GM12878 (cell line): ENCODE results near the gene MYCBPAP. TPM values are rescaled to one million over a fixed set of nuclear protein-coding genes. Genes with fewer than 3 reads are reported as not detected.

Source experiments
- ATAC-seq: fragments of 200-7000 bp; cut with Tn5 transposase; 3 replicates; pipeline ENCODE4 v1.9.1; 2020; ENCODE audit warnings: mild to moderate bottlenecking, moderate library complexity
- BruUV-seq: library from RNA; stranded (reverse); fragments of 400-500 nt; replicated peaks from 2 replicates; lab custom pipeline; 2021; lab: Mats Ljungman, UMichigan
- CTCF ChIA-PET: fragments of 300-600 bp; sonication (Branson Sonifier 250); formaldehyde crosslinking; extraction: SDS; loops from one replicate; lab custom pipeline; 2021; ENCODE audit warnings: inconsistent platforms; lab: Yijun Ruan, JAX
- POLR2A ChIA-PET: fragments of 350-600 bp; formaldehyde crosslinking; extraction: SDS; loops from one replicate; lab custom pipeline; 2021; ENCODE audit warnings: inconsistent platforms; lab: Charles Lee
- RAD21 ChIA-PET: fragments of 300-600 bp; sonication (Branson Sonifier 250); formaldehyde crosslinking; loops from one replicate; lab custom pipeline; 2023; ENCODE audit warnings: antibody characterized with exemption; ENCODE audit not compliant: unreplicated experiment; lab: Charles Lee
- SMC1A ChIA-PET: fragments of 300-600 bp; sonication (Branson Sonifier 250); formaldehyde crosslinking; loops from one replicate; lab custom pipeline; 2023; ENCODE audit not compliant: unreplicated experiment, uncharacterized antibody; lab: Charles Lee
- DNase-seq: peaks from one replicate; pipeline ENCODE4 v3.0.0-alpha.2; 2011; ENCODE audit warnings: low read depth, low spot score
- FAIRE-seq: peaks from 3 replicates; lab custom pipeline; 2011; peaks lifted over from hg19 to GRCh38; lab: Jason Lieb, UNC
- H2AFZ ChIP-seq: 2 replicates; pipeline ENCODE4 v1.6.0; 2011; ENCODE audit warnings: low read depth, low read length, control low read depth; ENCODE audit not compliant: control insufficient read depth
- H3K27ac ChIP-seq: 2 replicates; pipeline ENCODE4 v1.5.1; 2011; ENCODE audit warnings: control low read depth; ENCODE audit not compliant: control insufficient read depth, insufficient read depth
- H3K27me3 ChIP-seq, 2 experiments: replicated peaks in 1 of 2; 2 replicates each; pipeline versions ENCODE4 v1.6.0 to v1.6.1; 2011; ENCODE audit warnings: low read length in 1 of 2; ENCODE audit not compliant: control insufficient read depth in 2 of 2, insufficient read depth in 2 of 2
- H3K36me3 ChIP-seq, 2 experiments: 2 replicates each; pipeline ENCODE4 v1.5.1; 2011; ENCODE audit warnings: low read length in 1 of 2; ENCODE audit not compliant: control insufficient read depth in 2 of 2, insufficient read depth in 2 of 2
- H3K4me1 ChIP-seq: 2 replicates; pipeline ENCODE4 v1.6.1; 2011; ENCODE audit warnings: mild to moderate bottlenecking, low read length, moderate library complexity, mixed read lengths; ENCODE audit not compliant: control insufficient read depth, insufficient read depth
- H3K4me2 ChIP-seq: 2 replicates; pipeline ENCODE4 v1.6.0; 2011; ENCODE audit warnings: control low read depth; ENCODE audit not compliant: control insufficient read depth, insufficient read depth
- H3K4me3 ChIP-seq: fragments of 200-600 bp; sonication (generic); 2 replicates; pipeline ENCODE4 v1.5.1; 2016
- H3K79me2 ChIP-seq: 2 replicates; pipeline ENCODE4 v1.6.0; 2011; ENCODE audit warnings: low read length; ENCODE audit not compliant: control insufficient read depth, insufficient read depth
- H3K9ac ChIP-seq: 2 replicates; pipeline ENCODE4 v1.8.0; 2011; ENCODE audit warnings: low read length, control low read depth, mixed read lengths; ENCODE audit not compliant: control insufficient read depth, insufficient read depth
- H3K9me3 ChIP-seq: replicated peaks from 3 replicates; pipeline ENCODE4 v1.5.1; 2011; ENCODE audit warnings: mild to moderate bottlenecking, low read length; ENCODE audit not compliant: control insufficient read depth, insufficient read depth
- H4K20me1 ChIP-seq: 2 replicates; pipeline ENCODE4 v1.6.0; 2011; ENCODE audit not compliant: control insufficient read depth, insufficient read depth
- CEBPB ChIP-seq, 2 experiments: fragments of 150-350 bp in 1 of 2; IDR thresholded peaks; 2 replicates each; pipeline ENCODE4 v1.6.1; 2012 to 2014; ENCODE audit warnings: low read depth in 2 of 2, low read length in 2 of 2, borderline replicate concordance in 1 of 2, inconsistent platforms in 1 of 2
- CHD1 ChIP-seq: IDR thresholded peaks from 2 replicates; pipeline ENCODE4 v1.6.1; 2012; ENCODE audit warnings: low read depth, low read length, improper control_type of control experiment
- CHD4 ChIP-seq: fragments of 200-600 bp; sonication (generic); IDR thresholded peaks from 2 replicates; pipeline ENCODE4 v1.6.1; 2016; ENCODE audit warnings: mild to moderate bottlenecking
- FOS ChIP-seq: IDR thresholded peaks from 3 replicates; pipeline ENCODE4 v1.6.1; 2011; ENCODE audit warnings: borderline replicate concordance; ENCODE audit not compliant: insufficient read length; ENCODE audit errors: extremely low read depth
- HDGF ChIP-seq: fragments of 450-650 bp; IDR thresholded peaks from 2 replicates; pipeline ENCODE4 v1.6.1; 2016; ENCODE audit warnings: antibody characterized with exemption
- HSF1 ChIP-seq: fragments of 150-350 bp; IDR thresholded peaks from 2 replicates; pipeline ENCODE4 v1.6.1; 2014; ENCODE audit warnings: mild to moderate bottlenecking, low read depth, low read length
- KAT2A ChIP-seq: conservative IDR thresholded peaks from 2 replicates; pipeline ENCODE4 v1.6.1; 2011; ENCODE audit warnings: low read depth, low read length; ENCODE audit not compliant: control insufficient read depth
- LARP7 ChIP-seq: fragments of 450-650 bp; IDR thresholded peaks from 2 replicates; pipeline ENCODE4 v1.6.1; 2017; ENCODE audit warnings: mild to moderate bottlenecking
- NR2C1 ChIP-seq: fragments of 450-650 bp; IDR thresholded peaks from 2 replicates; pipeline ENCODE4 v1.6.1; 2017; ENCODE audit warnings: antibody characterized with exemption, mild to moderate bottlenecking, moderate library complexity
- POLR2A ChIP-seq: IDR thresholded peaks from 2 replicates; pipeline ENCODE4 v1.6.1; 2011; ENCODE audit warnings: low read depth, mild to moderate bottlenecking, low read length
- RBBP5 ChIP-seq: fragments of 200-600 bp; sonication (generic); conservative IDR thresholded peaks from 2 replicates; pipeline ENCODE4 v1.6.1; 2016
- SREBF2 ChIP-seq: IDR thresholded peaks from 2 replicates; pipeline ENCODE4 v1.6.1; 2012; ENCODE audit warnings: mild to moderate bottlenecking, low read length
- TAF1 ChIP-seq: IDR thresholded peaks from 2 replicates; pipeline ENCODE4 v1.6.1; 2011; ENCODE audit warnings: mild to moderate bottlenecking, low read depth, low read length, borderline replicate concordance
- WRNIP1 ChIP-seq: IDR thresholded peaks from 2 replicates; pipeline ENCODE4 v1.6.1; 2011; ENCODE audit warnings: low read depth, low read length, improper control_type of control experiment, borderline replicate concordance
- ZBED1 ChIP-seq: IDR thresholded peaks from 2 replicates; pipeline ENCODE4 v1.6.1; 2016; ENCODE audit warnings: borderline replicate concordance
- ZNF24 ChIP-seq: fragments of 450-650 bp; IDR thresholded peaks from 2 replicates; pipeline ENCODE4 v1.6.1; 2017; ENCODE audit warnings: antibody characterized with exemption, mild to moderate bottlenecking
- WGBS: methylation state at CpG from one replicate; pipeline ENCODE4 v1.1.6; 2016; ENCODE audit warnings: low lambda C conversion rate; ENCODE audit not compliant: insufficient replicate concordance, insufficient coverage; ENCODE audit errors: missing lambda C conversion rate; 5-methylcytosine and 5-hydroxymethylcytosine counted together
- in situ Hi-C: fragments of 300-500 bp; cut with MboI; formaldehyde crosslinking; loops from 9 replicates; pipeline ENCODE4 v1.14.3; 2018; ENCODE audit warnings: mixed read lengths
- intact Hi-C: fragments of 100-400 bp; cut with micrococcal nuclease; formaldehyde crosslinking; loops from one replicate; pipeline ENCODE4 v1.14.2; 2022; ENCODE audit not compliant: unreplicated experiment
- polyA plus RNA-seq, 11 experiments: library from polyadenylated mRNA; depleted of rRNA in 4 of 11; unstranded in 6 of 11; stranded (reverse) in 5 of 11; fragments of >200 nt; fragmentation: Nextera tagmentation in 4 of 11; fragmentation: Illumina TruSeq in 1 of 11; extraction: Ambion mirVana in 4 of 11; extraction: Trizol in 1 of 11; gene quantifications; 1 replicate in 1 of 11; 2 replicates in 10 of 11; pipeline versions ENCODE4 v1.2.1 to v1.2.3, GENCODE V29; 2011 to 2016; ENCODE audit warnings: inconsistent platforms in 2 of 11, missing spikeins in 2 of 11, low read depth in 1 of 11
- total RNA-seq, 4 experiments: library from RNA; depleted of rRNA in 3 of 4; stranded (reverse); fragments of >200 nt in 3 of 4; fragmentation: Illumina TruSeq in 1 of 4; extraction: Trizol in 1 of 4; gene quantifications; 2 replicates each; pipeline versions ENCODE4 v1.2.1 to v1.2.3, GENCODE V29; 2013 to 2021
- TF ChIP-seq, protein P1 (sequence below): IDR thresholded peaks from 2 replicates; pipeline ENCODE4 v1.6.1; 2012; ENCODE audit warnings: improper control_type of control experiment, low read depth, low read length; ENCODE audit not compliant: insufficient replicate concordance
- TF ChIP-seq, protein P2 (sequence below): IDR thresholded peaks from 2 replicates; pipeline ENCODE4 v1.6.1; 2011; ENCODE audit warnings: borderline replicate concordance, low read depth, mild to moderate bottlenecking, moderate library complexity, mixed read lengths, low read length; ENCODE audit not compliant: insufficient read depth; ENCODE audit errors: extremely low read length

MYCBPAP gene
- total and polyA plus RNA-seq, 10 of the 15 experiments (the other 5 are each of a cell fraction or from before 2014, with no cell fraction given): 0.23 to 2.7 (median 1.5) TPM

DNA sequence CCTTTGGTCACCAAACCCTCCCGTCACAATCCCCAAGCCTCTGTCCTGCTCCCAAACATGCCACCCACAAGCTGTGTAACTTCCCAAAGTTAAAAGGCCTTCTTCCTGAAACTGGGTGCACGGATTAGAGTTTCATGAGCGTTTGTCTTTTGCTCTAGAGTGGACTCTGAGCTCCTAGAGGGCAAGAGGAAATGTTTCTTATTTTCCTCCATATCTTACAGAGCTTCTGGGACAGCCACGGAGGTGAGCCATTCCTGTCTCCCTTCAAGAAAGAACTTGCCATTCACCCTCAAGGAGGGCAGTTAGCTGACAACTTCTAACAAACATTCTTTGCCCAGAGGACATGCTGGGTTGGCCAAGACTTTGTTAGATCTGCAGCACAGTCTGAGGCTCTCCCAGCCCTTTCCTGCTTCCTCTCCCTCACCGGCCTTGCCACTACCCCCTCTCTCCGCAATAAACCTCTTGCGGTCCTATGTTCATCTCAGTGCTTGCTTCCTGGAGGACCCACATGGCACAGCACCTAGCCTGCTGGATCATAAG lies 2.6 kb upstream of the MYCBPAP start:
- peaks cover 3% of the 10 kb centered on the region; the same call in 1 of the 2 replicates for H3K79me2 ChIP-seq
- FAIRE-seq (no peak), DNase-seq (no peak), ATAC-seq (no peak)
- RAD21 ChIA-PET: interaction anchor here (1.8 kb wide), 1 partner anchor 37 kb away, joined by 5 read pairs; no protein-coding TSS in a partner anchor
- BruUV-seq: no TSS peak
- H3K27me3 ChIP-seq: no peaks in the 10 kb centered on the region
- no peak overlapping the region for H3K4me3 ChIP-seq
- H3K9ac ChIP-seq: no peak overlapping the region
- CTCF ChIA-PET: interaction anchor here (0.8 to 1.2 kb wide), 4 partner anchors 19 to 27 kb away, joined by 3 to 5 read pairs (median 4); no protein-coding TSS in a partner anchor
- no peak overlapping the region for H3K4me2 ChIP-seq
- H3K36me3 ChIP-seq: no peaks in the 10 kb centered on the region
- SMC1A ChIA-PET: interaction anchor here (1.5 to 1.9 kb wide), 2 partner anchors 12 to 36 kb away, joined by 3 to 4 read pairs; no protein-coding TSS in a partner anchor
- no peak overlapping the region for H3K27ac ChIP-seq
- no peaks in the 10 kb centered on the region for H4K20me1 ChIP-seq
- no peaks in the 10 kb centered on the region for H3K9me3 ChIP-seq
- WGBS: 41% methylated on average over 7 of the region's 7 CpGs
- H2AFZ ChIP-seq: no peak overlapping the region
- TF ChIP-seq WRNIP1: no peak
- TF ChIP-seq KAT2A: no peak
- no peak for TF ChIP-seq CHD1
- TF ChIP-seq HSF1: no peak
- TF ChIP-seq, protein P1, sequence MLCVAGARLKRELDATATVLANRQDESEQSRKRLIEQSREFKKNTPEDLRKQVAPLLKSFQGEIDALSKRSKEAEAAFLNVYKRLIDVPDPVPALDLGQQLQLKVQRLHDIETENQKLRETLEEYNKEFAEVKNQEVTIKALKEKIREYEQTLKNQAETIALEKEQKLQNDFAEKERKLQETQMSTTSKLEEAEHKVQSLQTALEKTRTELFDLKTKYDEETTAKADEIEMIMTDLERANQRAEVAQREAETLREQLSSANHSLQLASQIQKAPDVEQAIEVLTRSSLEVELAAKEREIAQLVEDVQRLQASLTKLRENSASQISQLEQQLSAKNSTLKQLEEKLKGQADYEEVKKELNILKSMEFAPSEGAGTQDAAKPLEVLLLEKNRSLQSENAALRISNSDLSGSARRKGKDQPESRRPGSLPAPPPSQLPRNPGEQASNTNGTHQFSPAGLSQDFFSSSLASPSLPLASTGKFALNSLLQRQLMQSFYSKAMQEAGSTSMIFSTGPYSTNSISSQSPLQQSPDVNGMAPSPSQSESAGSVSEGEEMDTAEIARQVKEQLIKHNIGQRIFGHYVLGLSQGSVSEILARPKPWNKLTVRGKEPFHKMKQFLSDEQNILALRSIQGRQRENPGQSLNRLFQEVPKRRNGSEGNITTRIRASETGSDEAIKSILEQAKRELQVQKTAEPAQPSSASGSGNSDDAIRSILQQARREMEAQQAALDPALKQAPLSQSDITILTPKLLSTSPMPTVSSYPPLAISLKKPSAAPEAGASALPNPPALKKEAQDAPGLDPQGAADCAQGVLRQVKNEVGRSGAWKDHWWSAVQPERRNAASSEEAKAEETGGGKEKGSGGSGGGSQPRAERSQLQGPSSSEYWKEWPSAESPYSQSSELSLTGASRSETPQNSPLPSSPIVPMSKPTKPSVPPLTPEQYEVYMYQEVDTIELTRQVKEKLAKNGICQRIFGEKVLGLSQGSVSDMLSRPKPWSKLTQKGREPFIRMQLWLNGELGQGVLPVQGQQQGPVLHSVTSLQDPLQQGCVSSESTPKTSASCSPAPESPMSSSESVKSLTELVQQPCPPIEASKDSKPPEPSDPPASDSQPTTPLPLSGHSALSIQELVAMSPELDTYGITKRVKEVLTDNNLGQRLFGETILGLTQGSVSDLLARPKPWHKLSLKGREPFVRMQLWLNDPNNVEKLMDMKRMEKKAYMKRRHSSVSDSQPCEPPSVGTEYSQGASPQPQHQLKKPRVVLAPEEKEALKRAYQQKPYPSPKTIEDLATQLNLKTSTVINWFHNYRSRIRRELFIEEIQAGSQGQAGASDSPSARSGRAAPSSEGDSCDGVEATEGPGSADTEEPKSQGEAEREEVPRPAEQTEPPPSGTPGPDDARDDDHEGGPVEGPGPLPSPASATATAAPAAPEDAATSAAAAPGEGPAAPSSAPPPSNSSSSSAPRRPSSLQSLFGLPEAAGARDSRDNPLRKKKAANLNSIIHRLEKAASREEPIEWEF: no peak
- no peak for TF ChIP-seq FOS
- no peak for TF ChIP-seq LARP7
- TF ChIP-seq ZBED1: no peak
- no peak for TF ChIP-seq TAF1
- TF ChIP-seq NR2C1: no peak
- TF ChIP-seq HDGF: no peak
- no peak for TF ChIP-seq ZNF24
- no peak for TF ChIP-seq RBBP5
- no peak for TF ChIP-seq CHD4
- no peak for TF ChIP-seq POLR2A
- TF ChIP-seq, protein P2, sequence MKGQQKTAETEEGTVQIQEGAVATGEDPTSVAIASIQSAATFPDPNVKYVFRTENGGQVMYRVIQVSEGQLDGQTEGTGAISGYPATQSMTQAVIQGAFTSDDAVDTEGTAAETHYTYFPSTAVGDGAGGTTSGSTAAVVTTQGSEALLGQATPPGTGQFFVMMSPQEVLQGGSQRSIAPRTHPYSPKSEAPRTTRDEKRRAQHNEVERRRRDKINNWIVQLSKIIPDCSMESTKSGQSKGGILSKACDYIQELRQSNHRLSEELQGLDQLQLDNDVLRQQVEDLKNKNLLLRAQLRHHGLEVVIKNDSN: no peak
- TF ChIP-seq CEBPB (IDR thresholded peaks at IDR 0.05; ENCODE audit: borderline replicate concordance in 1 of 2, low read depth in 2 of 2, low read length in 2 of 2): no peak
- TF ChIP-seq SREBF2: no peak
- in situ Hi-C loops: no loop called here
- POLR2A ChIA-PET: no interaction called here
- intact Hi-C loops: no loop called here
- H3K4me1 ChIP-seq: peaks cover 15% of the 10 kb centered on the region
